ENCODE data around the gene IL1RL1. TPM values are rescaled to one million over a fixed set of nuclear protein-coding genes. Genes with fewer than 3 reads are reported as not detected.

The IL1RL1 gene
- total RNA-seq, 1 donor, result under 0.01 TPM

GRCh38 chr2:102392942-102393341 lies 81.6 kb downstream of the IL1RL1 start:
- H3K27ac ChIP-seq (ENCODE audit: low read depth, low read length), result no peak overlapping the region
- H4K20me1 ChIP-seq (ENCODE audit: insufficient read depth, low read length), result no peaks in the 10 kb centered on the region
- no peaks in the 10 kb centered on the region for H3K9me3 ChIP-seq (ENCODE audit: low read depth, low read length)
- no peaks in the 10 kb centered on the region for H3K79me2 ChIP-seq (ENCODE audit: insufficient read depth, low read length)
- H3K4me1 ChIP-seq (ENCODE audit: insufficient read depth, low read length), result no peaks in the 10 kb centered on the region
- H3K4me2 ChIP-seq (ENCODE audit: insufficient read depth, low read length), result no peak overlapping the region
- H3K27me3 ChIP-seq (ENCODE audit: insufficient read depth, low read length), result peaks cover 3% of the 10 kb centered on the region
- no peak overlapping the region for H3K4me3 ChIP-seq (ENCODE audit: insufficient read depth, low read length)
- TF ChIP-seq CTCF (IDR thresholded peaks at IDR 0.05; ENCODE audit: extremely low read depth, low read depth, low read length), result no peak
- no peaks in the 10 kb centered on the region for H3K36me3 ChIP-seq (ENCODE audit: insufficient read depth, low read length)
- no peak for DNase-seq (ENCODE audit: insufficient read length, low spot score, missing footprints)
- no peak overlapping the region for H2AFZ ChIP-seq (ENCODE audit: low read length)

- peaks cover 3% of the 10 kb centered on the region for H3K27me3 ChIP-seq (ENCODE audit: insufficient read depth, low read length)
- H3K9me3 ChIP-seq (ENCODE audit: low read depth, low read length), result no peaks in the 10 kb centered on the region
- H3K4me3 ChIP-seq (ENCODE audit: insufficient read depth, low read length), result no peak overlapping the region
- H3K4me1 ChIP-seq (ENCODE audit: insufficient read depth, low read length), result no peaks in the 10 kb centered on the region
- H4K20me1 ChIP-seq (ENCODE audit: insufficient read depth, low read length), result no peaks in the 10 kb centered on the region
- no peaks in the 10 kb centered on the region for H3K36me3 ChIP-seq (ENCODE audit: insufficient read depth, low read length)
- TF ChIP-seq CTCF (IDR thresholded peaks at IDR 0.05; ENCODE audit: extremely low read depth, low read depth, low read length), result no peak
- no peak overlapping the region for H2AFZ ChIP-seq (ENCODE audit: low read length)
- no peaks in the 10 kb centered on the region for H3K79me2 ChIP-seq (ENCODE audit: insufficient read depth, low read length)
- no peak overlapping the region for H3K27ac ChIP-seq (ENCODE audit: low read depth, low read length)
- no peak for DNase-seq (ENCODE audit: insufficient read length, low spot score, missing footprints)
- H3K4me2 ChIP-seq (ENCODE audit: insufficient read depth, low read length), result no peak overlapping the region
Measured at GRCh38 chr2:102396012-102396411, 84.6 kb downstream of the IL1RL1 start.

- Histone ChIP-seq H3K27me3 (ENCODE audit: insufficient read depth, low read length) (peaks cover 3% of the 10 kb centered on the region), H2AFZ (ENCODE audit: low read length) (no peak overlapping the region)
- no peak for TF ChIP-seq CTCF (IDR thresholded peaks at IDR 0.05; ENCODE audit: extremely low read depth, low read depth, low read length)
Measured at GRCh38 chr2:102397209-102397608, 85.8 kb downstream of the IL1RL1 start.

GRCh38 chr2:102399499-102400141 lies 88.3 kb downstream of the IL1RL1 start:
- Histone ChIP-seq H3K79me2 (ENCODE audit: insufficient read depth, low read length) (no peaks in the 10 kb centered on the region), H3K4me3 (ENCODE audit: insufficient read depth, low read length) (no peak overlapping the region), H2AFZ (ENCODE audit: low read length) (no peak overlapping the region), H3K36me3 (ENCODE audit: insufficient read depth, low read length) (no peaks in the 10 kb centered on the region), H3K27me3 (ENCODE audit: insufficient read depth, low read length) (peaks cover 3% of the 10 kb centered on the region), H3K4me2 (ENCODE audit: insufficient read depth, low read length) (no peak overlapping the region), H4K20me1 (ENCODE audit: insufficient read depth, low read length) (no peaks in the 10 kb centered on the region), H3K27ac (ENCODE audit: low read depth, low read length) (no peak overlapping the region), H3K4me1 (ENCODE audit: insufficient read depth, low read length) (no peaks in the 10 kb centered on the region), H3K9me3 (ENCODE audit: low read depth, low read length) (no peaks in the 10 kb centered on the region)
- DNase-seq (ENCODE audit: insufficient read length, low spot score, missing footprints), result no peak
- no peak for TF ChIP-seq CTCF (IDR thresholded peaks at IDR 0.05; ENCODE audit: extremely low read depth, low read depth, low read length)

More at GRCh38 chr2:102397209-102397608, 85.8 kb downstream of the IL1RL1 start:
- no peak overlapping the region for H3K27ac ChIP-seq (ENCODE audit: low read depth, low read length)
- H3K9me3 ChIP-seq (ENCODE audit: low read depth, low read length), result no peaks in the 10 kb centered on the region
- no peaks in the 10 kb centered on the region for H3K79me2 ChIP-seq (ENCODE audit: insufficient read depth, low read length)
- no peaks in the 10 kb centered on the region for H3K36me3 ChIP-seq (ENCODE audit: insufficient read depth, low read length)
- no peak overlapping the region for H3K4me2 ChIP-seq (ENCODE audit: insufficient read depth, low read length)
- no peaks in the 10 kb centered on the region for H4K20me1 ChIP-seq (ENCODE audit: insufficient read depth, low read length)
- no peak for DNase-seq (ENCODE audit: insufficient read length, low spot score, missing footprints)
- H3K4me1 ChIP-seq (ENCODE audit: insufficient read depth, low read length), result no peaks in the 10 kb centered on the region
- no peak overlapping the region for H3K4me3 ChIP-seq (ENCODE audit: insufficient read depth, low read length)

All from osteoblast (primary cell).